ENCODE measurements around the gene ALB.

GRCh38 chr4:73432169-73433000 lies 28.3 kb downstream of the ALB start:
- TF ChIP-seq CTCF (IDR thresholded peaks at IDR 0.05), result no peak
- TF ChIP-seq POLR2A (IDR thresholded peaks at IDR 0.05), result no peak

All from esophagus squamous epithelium (tissue), 4 donors.